ENCODE data around the gene IGF1R.

The IGF1R gene

GRCh38 chr15:98838387-98839259 is 190.3 kb downstream of the IGF1R start:
- Histone ChIP-seq H3K27ac (ENCODE audit: poor library complexity, severe bottlenecking) (no peak overlapping the region), H3K27me3 (ENCODE audit: insufficient read depth, poor library complexity, severe bottlenecking) (no peaks in the 10 kb centered on the region), H3K4me1 (ENCODE audit: insufficient read depth, poor library complexity, severe bottlenecking) (peaks cover 4% of the 10 kb centered on the region), H3K4me3 (ENCODE audit: severe bottlenecking) (no peak overlapping the region), H3K9me3 (ENCODE audit: severe bottlenecking) (no peaks in the 10 kb centered on the region), H3K36me3 (ENCODE audit: low read depth) (peaks cover 11% of the 10 kb centered on the region)
- no peak for TF ChIP-seq CTCF (IDR thresholded peaks at IDR 0.05; ENCODE audit: poor library complexity, severe bottlenecking)
- ATAC-seq (ENCODE audit: low read depth): no peak
- no peak for DNase-seq (ENCODE audit: low spot score)

- ATAC-seq (ENCODE audit: low read depth): no peak
- DNase-seq (ENCODE audit: low spot score): no peak
- H3K27ac ChIP-seq (ENCODE audit: poor library complexity, severe bottlenecking): no peak overlapping the region
- no peaks in the 10 kb centered on the region for H3K27me3 ChIP-seq (ENCODE audit: insufficient read depth, poor library complexity, severe bottlenecking)
- H3K4me3 ChIP-seq (ENCODE audit: severe bottlenecking): no peak overlapping the region
- H3K4me1 ChIP-seq (ENCODE audit: insufficient read depth, poor library complexity, severe bottlenecking): peaks cover 18% of the 10 kb centered on the region
- TF ChIP-seq CTCF (IDR thresholded peaks at IDR 0.05; ENCODE audit: poor library complexity, severe bottlenecking): no peak
- H3K9me3 ChIP-seq (ENCODE audit: severe bottlenecking): no peaks in the 10 kb centered on the region
- H3K36me3 ChIP-seq (ENCODE audit: low read depth): peaks cover 11% of the 10 kb centered on the region
Measured at GRCh38 chr15:98840053-98840452, 191.7 kb downstream of the IGF1R start.

GRCh38 chr15:98841419-98841970 is 193.2 kb downstream of the IGF1R start:
- Histone ChIP-seq H3K4me3 (ENCODE audit: severe bottlenecking) (no peak overlapping the region), H3K27ac (ENCODE audit: poor library complexity, severe bottlenecking) (peak overlapping the region; percentile 3), H3K9me3 (ENCODE audit: severe bottlenecking) (no peaks in the 10 kb centered on the region), H3K4me1 (ENCODE audit: insufficient read depth, poor library complexity, severe bottlenecking) (peaks cover 18% of the 10 kb centered on the region), H3K27me3 (ENCODE audit: insufficient read depth, poor library complexity, severe bottlenecking) (no peaks in the 10 kb centered on the region), H3K36me3 (ENCODE audit: low read depth) (peaks cover 11% of the 10 kb centered on the region)
- no peak for TF ChIP-seq CTCF (IDR thresholded peaks at IDR 0.05; ENCODE audit: poor library complexity, severe bottlenecking)
- no peak; the same call in 2 of the 3 replicates for ATAC-seq (ENCODE audit: low read depth)
- no peak for DNase-seq (ENCODE audit: low spot score)

GRCh38 chr15:98842192-98842972 is 194.0 kb downstream of the IGF1R start:
- Histone ChIP-seq H3K4me3 (ENCODE audit: severe bottlenecking) (no peak overlapping the region), H3K27ac (ENCODE audit: poor library complexity, severe bottlenecking) (peak overlapping the region; percentile 3), H3K27me3 (ENCODE audit: insufficient read depth, poor library complexity, severe bottlenecking) (no peaks in the 10 kb centered on the region), H3K36me3 (ENCODE audit: low read depth) (peaks cover 8% of the 10 kb centered on the region; the same call in 1 of the 2 replicates), H3K9me3 (ENCODE audit: severe bottlenecking) (no peaks in the 10 kb centered on the region), H3K4me1 (ENCODE audit: insufficient read depth, poor library complexity, severe bottlenecking) (peaks cover 18% of the 10 kb centered on the region)
- TF ChIP-seq CTCF (IDR thresholded peaks at IDR 0.05; ENCODE audit: poor library complexity, severe bottlenecking): no peak
- ATAC-seq (ENCODE audit: low read depth) (peak; percentile 58), DNase-seq (ENCODE audit: low spot score) (no peak)
